Measurements from ENCODE around the gene KRT79.
"Not testable (repeated sequence)": the region's sequence is repeated elsewhere in the genome, so short reads cannot be mapped to it uniquely, and the experiment has no call there.

Gene KRT79

DNA sequence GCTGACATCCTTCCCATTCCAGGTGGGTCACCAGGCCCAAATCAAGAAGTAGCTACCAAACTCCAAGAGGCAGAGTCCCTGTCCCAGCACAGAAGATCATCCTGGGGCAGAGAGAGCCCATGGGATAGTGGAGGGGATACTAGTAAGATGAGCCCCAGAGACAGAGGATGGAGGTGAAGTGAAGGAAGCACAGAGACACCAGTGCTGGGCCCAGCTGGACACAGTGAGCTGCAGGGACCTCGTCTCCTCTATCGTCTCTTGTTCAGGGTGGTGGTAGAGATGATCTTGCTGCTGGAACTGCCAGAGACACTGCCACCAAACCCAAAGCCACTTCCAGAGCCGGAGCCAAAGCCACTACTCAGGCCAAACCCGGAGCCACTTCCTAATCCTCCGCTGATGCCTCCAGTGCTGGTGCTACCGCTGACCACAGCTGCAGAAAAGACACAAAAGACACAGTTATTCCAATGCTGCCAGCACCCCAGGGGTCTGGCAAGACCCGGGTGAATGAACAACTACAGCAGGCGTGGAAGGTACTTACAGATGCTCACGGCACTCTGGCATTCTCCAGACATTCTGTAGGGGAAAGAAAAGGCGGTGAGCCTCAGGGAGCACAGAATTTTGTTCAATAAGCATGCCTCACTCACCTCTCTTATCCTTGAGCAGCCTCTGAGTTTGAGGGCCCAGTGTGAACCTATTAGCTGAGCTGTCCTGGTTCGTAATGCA is 27.1 kb downstream of the KRT79 start:
- DNase-seq (ENCODE audit: low read depth in 2 of 2), result no peak

GRCh38 chr12:52806169-52806811 is 27.8 kb downstream of the KRT79 start:
- no peak for DNase-seq (ENCODE audit: low read depth in 2 of 2)

- no peak for DNase-seq (ENCODE audit: low read depth in 2 of 2)
Observed at GRCh38 chr12:52805739-52806138, 28.4 kb downstream of the KRT79 start.

DNA sequence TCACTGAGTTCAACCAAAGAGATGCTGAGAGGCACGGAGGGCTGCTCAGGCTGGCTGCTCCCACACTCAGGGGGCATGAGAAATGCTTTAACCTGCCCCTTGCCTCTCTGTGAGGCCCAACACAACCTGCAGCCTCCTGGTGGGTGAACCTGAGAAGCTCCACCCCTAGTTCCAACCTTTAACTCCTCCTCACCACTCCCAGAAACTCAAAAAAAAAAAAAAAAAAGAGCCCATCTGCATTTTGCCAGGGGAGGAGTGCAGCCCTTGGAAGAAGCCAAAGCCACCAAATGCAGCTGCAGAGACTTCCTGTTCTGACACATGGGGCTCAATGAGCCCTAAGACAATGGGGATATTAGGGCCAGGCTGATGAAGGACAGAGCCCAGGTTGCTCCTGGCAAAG is 29.1 kb downstream of the KRT79 start:
- no peak for DNase-seq (ENCODE audit: low read depth in 2 of 2)

DNA sequence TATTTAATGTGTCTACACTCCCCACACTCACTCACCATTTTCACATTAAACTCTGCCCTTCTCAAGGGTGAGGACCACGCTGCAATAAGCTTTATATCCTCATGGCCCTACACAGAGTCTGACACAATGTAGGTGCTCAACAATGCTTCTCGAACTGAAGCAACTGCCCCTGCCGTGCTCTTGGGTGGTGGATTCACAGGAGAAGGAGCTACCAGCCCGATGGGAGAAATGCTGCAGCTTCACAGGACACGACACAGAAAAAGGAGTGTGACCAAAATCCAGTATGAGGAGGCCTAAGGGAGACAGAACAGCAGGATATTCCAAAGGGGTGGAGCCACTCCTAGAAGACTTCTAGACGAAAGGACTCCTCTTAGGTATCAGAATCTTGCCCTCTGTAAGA is 31.7 kb downstream of the KRT79 start:
- DNase-seq (ENCODE audit: low read depth in 2 of 2), result no peak

GRCh38 chr12:52801773-52802172 is 32.3 kb downstream of the KRT79 start:
- no peak for DNase-seq (ENCODE audit: low read depth in 2 of 2)

DNA sequence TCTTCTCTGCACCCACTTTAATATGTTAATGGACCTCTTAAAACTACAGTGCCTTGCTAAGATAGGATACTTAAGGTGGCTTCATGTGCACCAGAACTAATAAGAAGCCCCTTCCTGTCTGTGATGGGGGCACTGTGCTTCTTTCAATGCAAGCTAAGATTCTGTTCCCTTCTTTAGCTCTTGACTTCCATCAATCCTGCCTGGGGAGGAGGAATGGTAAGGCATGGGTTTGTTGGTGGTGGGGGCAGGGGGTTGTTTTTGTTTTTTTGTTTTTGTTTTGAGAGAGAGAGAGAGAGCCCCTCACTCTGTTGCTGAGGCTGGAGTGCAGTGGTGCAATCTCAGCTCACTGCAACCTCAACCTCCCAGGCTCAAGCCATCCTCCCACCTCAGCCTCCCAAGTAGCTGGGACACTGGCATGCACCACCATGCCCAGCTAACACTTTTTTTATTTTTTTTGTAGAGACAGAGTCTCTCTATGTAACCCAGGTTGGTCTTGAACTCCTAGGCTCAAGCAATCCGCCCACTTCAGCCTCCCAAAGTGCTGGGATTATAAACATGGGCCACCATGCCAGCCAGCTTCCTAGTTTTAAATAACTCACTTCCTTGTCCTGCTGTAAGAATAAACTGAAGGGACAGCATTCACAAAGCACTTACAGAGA is 33.7 kb downstream of the KRT79 start:
- DNase-seq (ENCODE audit: low read depth in 2 of 2), result no peak

GRCh38 chr12:52799505-52800211 is 34.5 kb downstream of the KRT79 start:
- DNase-seq (ENCODE audit: low read depth in 2 of 2), result no peak

- DNase-seq (ENCODE audit: low read depth in 2 of 2), result no peak
Observed at GRCh38 chr12:52798671-52799504, 35.2 kb downstream of the KRT79 start.

DNA sequence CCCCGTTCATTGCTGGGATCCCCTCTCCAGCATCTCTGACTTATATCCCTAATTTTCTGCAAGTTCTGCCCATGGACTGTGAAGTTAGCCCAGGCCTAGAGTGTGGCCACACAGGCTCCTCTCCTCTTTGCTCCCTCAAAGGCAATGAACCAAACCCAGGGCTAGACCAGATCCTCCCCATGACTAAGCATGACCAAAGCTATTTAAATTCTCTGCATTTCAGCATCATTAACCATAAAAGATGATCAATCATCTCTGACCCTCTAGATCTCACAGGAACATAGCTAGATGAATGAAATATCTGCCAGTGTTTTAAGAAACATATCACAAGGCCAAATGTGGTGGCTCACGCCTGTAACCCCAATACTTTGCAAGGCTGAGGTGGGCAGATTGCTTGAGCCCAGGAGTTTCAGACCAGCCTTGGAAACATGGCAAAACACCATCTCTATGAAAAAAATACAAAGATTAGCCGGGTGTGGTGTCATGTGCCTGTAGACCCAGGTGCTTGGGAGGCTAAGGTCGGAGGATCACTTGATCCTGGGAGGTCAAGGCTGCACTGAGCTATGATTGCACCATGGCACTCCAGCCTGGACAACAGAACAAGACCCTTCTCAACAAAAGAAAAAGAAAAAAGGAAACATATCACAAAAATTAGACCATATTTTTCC is 36.0 kb downstream of the KRT79 start:
- DNase-seq (ENCODE audit: low read depth in 2 of 2), result no peak

- DNase-seq (ENCODE audit: low read depth in 2 of 2), result no peak
Observed at GRCh38 chr12:52797529-52797894, 36.6 kb downstream of the KRT79 start.

DNA sequence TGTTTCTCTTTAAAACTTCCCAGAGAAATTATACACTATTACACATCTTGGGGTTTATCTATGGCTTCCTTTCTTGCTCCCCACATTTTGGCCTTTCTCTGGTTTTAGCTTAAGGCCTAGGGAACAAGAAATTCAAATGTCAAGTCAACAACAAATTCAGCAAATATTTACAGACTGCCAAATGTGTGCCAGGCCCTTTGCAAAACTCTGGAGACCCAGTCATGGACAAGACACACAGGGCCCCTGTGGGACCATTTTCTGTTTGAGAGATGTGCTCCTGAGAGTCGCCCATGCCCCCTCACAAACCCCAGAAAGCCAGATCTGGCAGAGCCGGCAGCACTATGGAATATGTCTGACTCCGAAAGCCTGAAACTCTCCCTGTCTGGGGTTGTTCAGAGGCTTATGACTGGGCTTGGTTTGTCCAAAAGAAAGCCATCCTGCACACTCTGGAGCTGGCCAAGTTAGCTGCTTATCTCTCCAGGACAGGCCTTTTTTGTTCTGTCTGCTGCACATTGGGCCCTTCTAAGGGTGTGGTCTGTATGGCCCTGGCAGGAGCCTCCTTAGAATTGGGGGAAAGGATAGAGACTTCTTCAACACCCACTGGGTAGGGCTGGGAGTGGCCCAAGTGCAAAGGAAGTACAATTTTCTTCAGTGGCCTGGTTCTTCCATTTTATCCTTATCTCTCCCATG is 37.1 kb downstream of the KRT79 start:
- no peak for DNase-seq (ENCODE audit: low read depth in 2 of 2)

DNA sequence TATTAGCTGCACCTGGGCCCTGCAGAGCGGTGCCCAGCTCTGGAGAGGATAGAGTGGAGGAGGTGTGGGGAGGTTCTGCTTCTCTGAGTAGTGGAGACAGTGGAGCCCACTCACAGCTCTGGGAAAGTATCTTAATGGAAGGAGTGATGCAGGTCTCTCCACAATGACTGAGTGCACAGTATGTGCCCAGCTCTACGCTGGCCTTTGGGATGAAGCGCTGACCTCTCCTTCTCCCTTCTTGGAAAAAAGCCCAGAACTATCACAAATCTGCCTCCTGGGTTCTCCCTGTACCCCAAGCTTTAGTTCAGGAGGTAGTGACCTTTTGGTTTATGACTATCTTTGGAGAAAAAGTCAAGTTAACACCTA is 37.7 kb downstream of the KRT79 start:
- DNase-seq (ENCODE audit: low read depth in 2 of 2), result no peak

GRCh38 chr12:52795694-52796428 is 38.2 kb downstream of the KRT79 start, which contains the start of gene KRT3:
TSS of gene KRT3 (minus strand) at chr12:52796117. CDS start at chr12:52796042, 75 bp downstream.
- no peak for DNase-seq (ENCODE audit: low read depth in 2 of 2)

- not testable (repeated sequence) for DNase-seq (ENCODE audit: low read depth in 2 of 2)
Observed at GRCh38 chr12:52795332-52795674, 38.8 kb downstream of the KRT79 start.

GRCh38 chr12:52794479-52795331 is 39.4 kb downstream of the KRT79 start:
- no peak for DNase-seq (ENCODE audit: low read depth in 2 of 2)

- no peak for DNase-seq (ENCODE audit: low read depth in 2 of 2)
Observed at GRCh38 chr12:52792185-52793029, 41.7 kb downstream of the KRT79 start.
